ENCODE results near the gene LRP8. TPM values are rescaled to one million over a fixed set of nuclear protein-coding genes. Genes with fewer than 3 reads are reported as not detected.

LRP8 gene
- total RNA-seq, 1 donor from 2014 or later, result 16.5 TPM

GRCh38 chr1:53349968-53350852, 22.3 kb upstream of the LRP8 start:
- Mint-ChIP-seq H3K9me3 (no peaks in the 10 kb centered on the region), H3K4me3 (no peak overlapping the region), H3K27me3 (no peaks in the 10 kb centered on the region), H3K4me1 (ENCODE audit: unreplicated experiment) (no peaks in the 10 kb centered on the region), H3K27ac (no peak overlapping the region), H3K36me3 (no peaks in the 10 kb centered on the region)
- TF ChIP-seq CTCF (conservative IDR thresholded peaks at IDR 0.05), result no peak
- no peak for DNase-seq (ENCODE audit: extremely low spot score, unreplicated experiment)

GRCh38 chr1:53349369-53349835, 21.5 kb upstream of the LRP8 start:
- TF ChIP-seq CTCF (conservative IDR thresholded peaks at IDR 0.05), result no peak
- no peak overlapping the region for H3K27ac Mint-ChIP-seq
- H3K4me1 Mint-ChIP-seq (ENCODE audit: unreplicated experiment), result no peaks in the 10 kb centered on the region
- DNase-seq (ENCODE audit: extremely low spot score, unreplicated experiment), result peak; percentile 45
- H3K4me3 Mint-ChIP-seq, result no peak overlapping the region
- no peaks in the 10 kb centered on the region for H3K36me3 Mint-ChIP-seq
- no peaks in the 10 kb centered on the region for H3K27me3 Mint-ChIP-seq
- no peaks in the 10 kb centered on the region for H3K9me3 Mint-ChIP-seq

GRCh38 chr1:53348486-53349368, 20.9 kb upstream of the LRP8 start:
- H3K36me3 Mint-ChIP-seq, result no peaks in the 10 kb centered on the region
- TF ChIP-seq CTCF (conservative IDR thresholded peaks at IDR 0.05), result no peak
- H3K4me1 Mint-ChIP-seq (ENCODE audit: unreplicated experiment), result no peaks in the 10 kb centered on the region
- H3K27ac Mint-ChIP-seq, result no peak overlapping the region
- no peak overlapping the region for H3K4me3 Mint-ChIP-seq
- no peaks in the 10 kb centered on the region for H3K27me3 Mint-ChIP-seq
- no peaks in the 10 kb centered on the region for H3K9me3 Mint-ChIP-seq
- DNase-seq (ENCODE audit: extremely low spot score, unreplicated experiment), result peak; percentile 59

GRCh38 chr1:53346814-53347176, 18.9 kb upstream of the LRP8 start:
- Mint-ChIP-seq H3K36me3 (no peaks in the 10 kb centered on the region), H3K4me3 (no peak overlapping the region), H3K27ac (no peak overlapping the region), H3K9me3 (no peaks in the 10 kb centered on the region), H3K4me1 (ENCODE audit: unreplicated experiment) (no peaks in the 10 kb centered on the region), H3K27me3 (no peaks in the 10 kb centered on the region)
- no peak for DNase-seq (ENCODE audit: extremely low spot score, unreplicated experiment)
- TF ChIP-seq CTCF (conservative IDR thresholded peaks at IDR 0.05), result no peak

- Mint-ChIP-seq H3K27ac (no peak overlapping the region), H3K9me3 (no peaks in the 10 kb centered on the region), H3K36me3 (no peaks in the 10 kb centered on the region), H3K27me3 (peaks cover 2% of the 10 kb centered on the region), H3K4me1 (ENCODE audit: unreplicated experiment) (no peaks in the 10 kb centered on the region), H3K4me3 (no peak overlapping the region)
- no peak for TF ChIP-seq CTCF (conservative IDR thresholded peaks at IDR 0.05)
- peak; percentile 51 for DNase-seq (ENCODE audit: extremely low spot score, unreplicated experiment)
Measured at GRCh38 chr1:53345996-53346813, 18.3 kb upstream of the LRP8 start.
